PC-3 (cell line): ENCODE data around the gene DNAH10.
"Not testable (repeated sequence)": the region's sequence is repeated elsewhere in the genome, so short reads cannot be mapped to it uniquely, and the experiment has no call there.

Source experiments
- CTCF ChIP-seq: fragments of 300-600 bp; sonication (generic); conservative IDR thresholded peaks from 2 replicates; pipeline ENCODE4 v1.5.1; 2017; ENCODE audit warnings: antibody characterized with exemption, low read depth, mild to moderate bottlenecking, low read length
- EZH2 ChIP-seq: fragments of 300-600 bp; sonication (generic); IDR thresholded peaks from one replicate; pipeline ENCODE4 v1.6.1; 2017; ENCODE audit warnings: antibody characterized with exemption, mild to moderate bottlenecking, low read length; ENCODE audit not compliant: unreplicated experiment

GRCh38 chr12:123789422-123789821, 27.3 kb downstream of the DNAH10 start:
- not testable (repeated sequence) for TF ChIP-seq CTCF, EZH2
